Activated T-helper 9 cell treated with anti-CD3 and anti-CD28 coated beads, Interleukin-2, amount 50 U/mL, for 16 hours (primary cell): ENCODE measurements around the gene SRSF7.
"Not testable (repeated sequence)": the region's sequence is repeated elsewhere in the genome, so short reads cannot be mapped to it uniquely, and the experiment has no call there.

ENCODE experiments used
- DNase-seq: peaks from one replicate; pipeline ENCODE4 v3.0.0-alpha.2; 2020; ENCODE audit warnings: low read depth

The SRSF7 gene

DNA sequence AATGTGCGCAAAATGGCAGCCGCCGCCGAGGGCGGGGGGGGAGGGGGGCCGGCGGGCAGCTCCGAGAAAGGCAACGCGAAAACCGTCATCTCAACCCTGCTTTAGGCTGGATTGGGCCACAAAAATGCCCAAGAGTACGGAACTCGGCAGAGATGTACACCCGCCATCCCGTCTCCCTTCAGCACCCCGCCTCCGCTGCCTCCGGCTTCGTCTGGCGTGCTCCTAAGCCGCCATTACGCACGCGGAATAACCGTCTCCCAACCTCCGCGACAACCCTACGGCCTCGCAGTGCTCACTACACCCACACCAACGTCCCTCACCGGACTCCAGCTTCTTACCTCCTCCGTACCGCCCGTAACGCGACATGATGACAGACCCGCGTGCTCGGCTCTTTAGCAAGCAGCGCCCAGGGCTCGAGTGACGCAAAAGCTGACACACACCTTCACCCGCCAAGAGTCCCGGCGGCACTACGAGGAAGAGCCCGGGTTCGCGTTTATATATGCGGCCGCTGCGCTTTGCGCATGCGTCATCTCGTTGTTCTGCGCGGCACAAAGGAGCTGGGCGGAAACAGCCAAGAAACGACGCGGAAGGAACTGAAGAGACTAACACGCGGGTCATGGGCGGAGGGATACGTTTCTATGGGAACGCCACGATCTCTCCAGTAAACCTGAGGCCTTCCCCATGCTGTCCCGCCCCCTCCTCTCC lies at the start of gene SRSF7:
Gene SRSF7 (minus strand): TSS at position 471 of the 705 bp plus-strand sequence. CDS start 105 bp downstream, at position 366.
- peak; percentile 96 for DNase-seq

DNA sequence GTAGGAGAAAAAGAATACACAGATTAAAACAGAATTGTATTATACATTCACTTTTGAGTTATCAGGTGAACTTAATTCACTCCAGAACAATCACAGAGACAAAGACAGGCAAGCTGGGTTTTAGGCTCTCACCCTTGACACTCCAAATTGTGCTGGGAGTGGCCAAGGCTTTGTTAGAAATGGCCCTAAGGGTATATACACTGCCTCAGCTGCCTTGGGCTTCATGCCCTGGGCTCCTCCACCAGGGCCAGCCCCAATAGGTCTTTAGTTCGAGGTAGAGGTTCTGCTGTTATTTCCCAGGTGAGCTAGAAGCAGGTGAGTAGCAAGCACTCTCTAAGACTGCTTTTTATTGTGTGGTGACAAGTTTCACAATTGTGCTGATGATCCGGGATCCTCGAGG lies 46.8 kb upstream of the SRSF7 start:
- no peak for DNase-seq

DNA sequence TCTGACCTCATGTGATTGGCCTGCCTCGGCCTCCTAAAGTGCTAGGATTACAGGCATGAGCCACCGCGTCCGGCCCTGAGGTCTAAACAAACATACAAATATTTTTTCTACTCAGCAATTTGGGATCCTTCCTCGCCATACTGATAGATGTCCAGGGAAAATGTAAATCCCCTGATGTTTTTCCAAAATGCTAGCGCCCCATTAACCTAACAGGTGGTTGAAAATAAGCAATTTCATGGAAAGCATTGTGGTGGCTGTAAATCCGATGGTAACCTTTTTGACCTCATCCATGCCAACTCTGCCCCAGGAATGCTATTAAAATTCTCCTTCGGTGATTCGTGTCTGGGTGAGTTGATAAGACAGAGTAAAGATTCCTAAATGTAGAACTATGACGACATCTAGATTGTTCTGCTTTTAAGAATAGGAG lies 46.1 kb upstream of the SRSF7 start:
- DNase-seq: no peak

DNA sequence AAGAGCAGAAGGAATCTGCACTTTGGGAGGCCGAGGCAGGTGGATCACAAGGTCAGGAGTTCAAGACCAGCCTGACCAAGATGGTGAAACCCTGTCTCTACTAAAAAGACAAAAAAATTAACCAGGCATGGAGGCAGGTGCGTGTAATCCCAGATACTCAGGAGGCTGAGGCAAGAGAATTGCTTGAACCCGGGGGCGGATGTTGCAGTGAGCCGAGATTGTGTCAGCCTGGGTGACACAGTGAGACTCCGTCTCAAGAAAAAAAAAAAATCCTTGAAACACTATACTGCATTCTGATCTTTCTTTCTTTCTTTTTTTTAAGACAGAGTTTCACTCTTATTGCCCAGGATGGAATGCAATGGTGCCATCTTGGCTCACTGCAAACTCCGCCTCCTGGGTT lies 43.9 kb upstream of the SRSF7 start:
- DNase-seq: not testable (repeated sequence)

DNA sequence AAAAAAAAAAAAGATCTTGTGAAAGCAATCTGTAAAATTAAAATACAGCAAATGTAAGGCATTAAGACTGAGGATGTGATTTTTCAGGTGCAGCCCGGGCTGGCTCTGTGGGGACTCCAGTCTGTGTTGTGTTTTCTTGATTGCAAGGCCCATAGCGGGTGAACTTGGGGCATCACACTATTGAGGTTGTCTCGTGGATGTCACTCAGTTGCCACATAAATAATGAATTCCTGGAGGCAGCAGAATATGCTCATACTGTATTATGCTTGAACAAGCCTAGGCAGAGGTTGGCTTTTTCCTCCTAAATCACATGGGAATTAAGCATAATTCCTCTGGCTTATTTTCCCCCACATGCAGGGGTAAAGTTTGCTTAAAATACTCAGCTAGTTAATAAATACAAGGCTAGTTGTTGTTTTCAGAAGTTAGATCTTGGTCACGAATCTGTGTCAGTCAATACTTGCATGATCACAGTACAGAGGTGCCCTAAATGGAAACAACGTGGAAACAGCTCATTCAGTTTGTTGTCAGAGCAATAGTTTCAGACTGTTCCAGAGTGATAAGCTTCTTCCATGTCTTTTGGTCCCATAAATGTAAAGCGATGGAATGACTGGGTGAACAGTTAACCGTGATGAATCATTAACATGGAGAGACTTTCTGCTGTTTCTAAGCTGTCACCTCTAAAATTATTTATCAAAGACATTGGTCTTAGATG lies 43.2 kb upstream of the SRSF7 start:
- no peak for DNase-seq

DNA sequence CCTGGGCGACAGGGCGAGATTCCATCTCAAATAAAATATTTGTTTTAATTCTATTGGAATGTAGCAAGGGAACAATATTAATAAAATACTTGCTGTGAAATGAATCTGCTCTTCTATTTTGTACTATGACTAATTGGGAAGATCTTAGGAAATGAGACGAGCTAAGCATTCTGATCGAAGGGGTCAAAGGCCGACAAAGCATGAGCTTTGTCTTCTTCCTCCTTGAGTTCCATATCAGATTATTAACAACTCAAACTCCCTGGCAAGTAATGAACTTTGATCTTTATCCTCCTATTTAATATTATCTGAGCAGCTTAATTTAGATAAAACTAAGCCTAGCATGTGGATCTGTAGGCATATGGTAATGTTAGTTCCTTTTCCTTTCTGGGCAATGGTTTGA lies 42.4 kb upstream of the SRSF7 start:
- no peak for DNase-seq

DNA sequence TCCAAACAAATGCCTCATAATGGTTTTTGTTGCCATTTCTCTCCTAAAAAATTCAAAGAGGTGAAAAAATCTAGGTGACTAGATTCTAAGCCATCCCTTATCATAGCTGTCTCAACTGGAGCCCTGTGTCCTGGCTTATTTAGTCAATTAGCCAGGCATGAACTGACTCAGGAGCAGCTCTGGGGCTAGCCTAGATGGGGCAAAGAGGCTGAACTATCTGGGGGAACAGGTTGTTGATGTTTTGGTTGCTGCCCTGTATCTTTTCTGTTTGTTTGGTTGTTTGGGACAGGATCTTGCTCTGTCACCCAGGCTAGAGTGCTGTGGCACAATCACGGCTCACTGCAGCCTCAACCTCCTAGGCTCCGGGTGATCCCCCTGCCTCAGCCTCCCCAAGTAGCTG lies 41.6 kb upstream of the SRSF7 start:
- no peak for DNase-seq

DNA sequence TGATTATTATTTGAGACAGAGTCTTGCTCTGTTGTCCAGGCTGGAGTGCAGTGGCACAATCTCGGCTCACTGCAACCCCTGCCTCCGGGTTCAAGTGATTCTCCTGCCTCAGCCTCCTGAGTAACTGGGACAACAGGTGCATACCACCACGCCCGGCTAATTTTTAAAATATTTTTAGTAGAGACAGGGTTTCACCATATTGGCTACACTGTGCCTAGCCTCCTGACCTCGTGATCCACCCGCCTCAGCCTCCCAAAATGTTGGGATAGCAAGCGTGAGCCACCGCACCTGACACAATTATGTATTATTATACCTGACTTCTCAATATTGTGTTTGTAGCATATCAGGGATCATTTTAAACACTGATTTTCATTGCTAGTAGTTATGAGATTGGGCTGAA lies 41.2 kb upstream of the SRSF7 start:
- not testable (repeated sequence) for DNase-seq

DNA sequence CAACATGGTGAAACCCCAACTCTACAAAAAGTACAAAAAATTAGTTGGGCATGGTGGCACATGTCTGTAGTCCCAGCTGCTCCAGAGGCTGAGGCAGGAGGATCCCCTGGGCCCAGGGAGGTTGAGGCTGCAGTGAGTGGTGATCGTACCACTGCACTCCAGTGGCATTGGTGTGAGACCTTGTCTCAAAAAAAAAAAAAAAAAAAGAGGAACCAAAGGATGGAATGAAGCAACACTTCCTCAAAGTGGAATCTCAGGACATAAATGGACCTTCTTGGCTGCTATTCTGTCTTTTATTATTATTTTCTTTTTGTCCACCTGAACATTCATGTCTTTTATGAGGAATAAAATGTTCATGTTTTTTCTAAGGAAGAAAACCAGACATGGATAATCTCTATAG lies 40.6 kb upstream of the SRSF7 start:
- no peak for DNase-seq

DNA sequence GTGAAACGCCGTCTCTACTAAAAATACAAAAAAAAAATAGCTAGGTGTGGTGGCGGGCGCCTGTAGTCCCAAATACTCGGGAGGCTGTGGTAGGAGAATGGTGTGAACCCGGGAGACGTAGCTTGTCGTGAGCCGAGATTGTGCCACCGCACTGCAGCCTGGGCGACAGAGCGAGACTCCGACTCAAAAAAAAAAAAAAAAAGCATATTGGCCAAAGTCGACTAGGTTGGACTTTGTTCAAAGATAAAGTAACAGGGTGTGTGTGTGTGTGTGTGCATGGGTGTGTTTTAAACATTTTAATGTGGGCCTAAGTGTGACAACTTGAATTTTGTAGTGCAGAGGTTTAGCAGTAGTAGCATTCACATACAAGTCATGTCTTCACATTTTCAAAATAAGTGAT lies 38.5 kb upstream of the SRSF7 start:
- DNase-seq: no peak

DNA sequence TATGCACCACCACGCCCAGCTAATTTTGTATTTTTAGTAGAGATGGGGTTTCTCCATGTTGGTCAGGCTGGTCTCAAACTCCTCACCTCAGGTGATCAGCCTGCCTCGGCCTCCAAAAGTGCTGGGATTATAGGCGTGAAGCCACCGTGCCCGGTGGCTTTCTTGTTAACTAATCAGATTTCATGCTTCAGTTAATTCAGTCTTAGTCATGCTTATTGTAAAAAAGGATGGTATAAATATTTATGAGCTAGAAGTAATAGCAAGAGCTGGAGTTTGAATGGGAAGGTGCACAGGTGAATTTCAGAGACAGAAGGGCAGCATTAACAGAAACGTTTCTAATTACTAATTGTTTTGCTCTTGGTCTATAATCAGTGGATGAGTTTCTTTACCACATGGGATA lies 37.1 kb upstream of the SRSF7 start:
- no peak for DNase-seq

DNA sequence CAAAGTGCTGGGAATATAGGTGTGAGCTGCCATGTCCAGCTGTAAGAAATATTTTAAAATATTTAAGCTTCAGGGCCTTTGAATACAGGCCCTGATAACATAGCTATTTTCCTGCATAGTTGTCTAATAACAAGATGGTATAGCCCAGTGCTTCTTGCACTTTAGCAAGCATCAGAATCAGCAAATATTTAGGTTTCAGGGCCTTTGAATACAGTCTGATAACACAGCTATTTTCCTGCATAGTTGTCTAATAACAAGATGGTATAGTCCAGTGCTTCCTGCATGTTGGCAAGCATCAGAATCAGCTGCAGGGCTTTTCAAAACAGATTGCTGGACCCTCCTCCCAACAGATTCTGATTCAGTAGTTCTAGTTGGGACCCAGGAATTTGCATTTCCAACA lies 32.4 kb upstream of the SRSF7 start:
- DNase-seq: no peak

DNA sequence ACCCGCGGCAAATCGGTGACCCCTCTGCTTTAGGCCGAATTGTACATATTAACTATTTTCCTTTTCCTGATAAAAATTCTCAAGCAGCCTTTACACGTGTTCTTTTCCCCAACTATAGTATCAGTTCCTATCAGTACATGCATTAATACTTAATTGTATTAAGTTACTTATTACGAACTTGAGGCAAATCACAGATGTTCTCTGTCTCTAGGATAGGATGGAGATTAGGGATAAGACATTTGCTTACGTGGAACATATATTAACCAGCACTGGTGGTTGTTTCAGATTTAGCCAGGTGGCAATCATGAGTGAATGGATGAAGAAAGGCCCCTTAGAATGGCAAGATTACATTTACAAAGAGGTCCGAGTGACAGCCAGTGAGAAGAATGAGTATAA lies 27.5 kb upstream of the SRSF7 start:
- no peak for DNase-seq

DNA sequence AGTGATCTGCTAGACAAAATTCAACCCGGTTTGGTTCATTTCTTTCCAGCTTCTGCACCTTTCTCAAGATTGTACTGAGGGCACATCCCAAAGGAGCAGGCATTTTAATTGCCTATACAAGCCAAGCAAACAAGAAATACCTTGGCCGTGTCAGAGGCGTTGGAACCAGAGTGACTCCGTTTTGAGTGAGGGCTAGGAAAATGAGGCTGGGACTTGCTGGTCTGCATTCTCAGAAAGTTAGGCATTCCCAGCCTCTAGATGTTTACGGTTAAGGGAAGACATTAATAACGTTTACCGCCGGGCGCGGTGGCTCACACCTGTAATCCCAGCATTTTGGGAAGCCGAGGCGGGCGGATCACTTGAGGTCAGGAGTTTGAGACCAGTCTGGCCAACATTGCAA lies 25.4 kb upstream of the SRSF7 start:
- DNase-seq: no peak

DNA sequence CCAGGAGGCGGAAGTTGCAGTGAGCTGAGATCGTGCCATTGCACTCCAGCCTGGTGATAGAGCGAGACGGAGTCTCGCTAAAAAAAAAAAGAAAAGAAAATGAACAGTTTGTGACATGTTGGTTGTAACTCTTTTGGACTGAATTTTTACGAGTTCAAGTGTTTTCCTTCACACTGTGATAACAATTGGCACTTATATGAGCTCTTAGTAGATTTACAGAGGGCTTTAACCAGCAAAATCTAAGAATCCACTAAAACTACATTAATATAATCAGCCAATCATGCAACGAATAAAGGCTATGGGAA lies 24.7 kb upstream of the SRSF7 start:
- DNase-seq: no peak

DNA sequence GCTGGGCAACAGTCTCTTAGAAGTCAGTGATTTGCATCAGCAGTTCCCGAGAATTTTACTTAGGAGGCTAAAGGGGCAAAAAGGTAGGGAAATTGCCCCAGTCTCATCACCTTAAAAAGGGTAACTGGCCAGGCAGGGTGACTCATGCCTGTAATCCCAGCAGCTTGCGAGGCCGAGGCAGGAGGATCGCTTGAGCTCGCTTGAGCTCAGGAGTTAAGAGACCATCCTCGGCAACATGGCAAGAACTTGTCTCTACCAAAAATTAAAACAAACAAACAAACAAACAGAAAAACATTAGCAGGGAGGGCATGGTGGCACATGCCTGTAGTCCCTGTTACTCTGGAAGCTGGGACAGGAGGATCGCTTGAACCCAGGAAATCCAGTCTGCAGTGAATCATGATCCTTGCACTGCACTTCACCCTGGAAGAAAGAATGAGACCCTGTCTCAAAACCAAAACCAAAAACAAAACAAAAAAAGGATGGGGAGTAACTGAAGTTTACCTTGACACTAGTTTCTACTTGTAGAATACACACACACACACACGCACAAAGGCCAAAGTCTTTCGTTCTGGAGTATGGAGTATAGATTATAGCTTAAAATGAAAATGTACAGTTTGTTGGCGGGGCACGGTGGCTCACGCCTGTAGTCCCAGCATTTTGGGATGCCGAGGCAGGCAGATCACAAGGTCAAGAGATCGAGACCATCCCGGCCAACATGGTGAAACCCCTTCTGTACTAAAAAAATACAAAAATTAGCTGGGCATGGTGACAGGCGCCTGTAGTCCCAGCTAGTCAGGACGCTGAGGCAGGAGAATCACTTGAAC lies 24.1 kb upstream of the SRSF7 start:
- DNase-seq: no peak

DNA sequence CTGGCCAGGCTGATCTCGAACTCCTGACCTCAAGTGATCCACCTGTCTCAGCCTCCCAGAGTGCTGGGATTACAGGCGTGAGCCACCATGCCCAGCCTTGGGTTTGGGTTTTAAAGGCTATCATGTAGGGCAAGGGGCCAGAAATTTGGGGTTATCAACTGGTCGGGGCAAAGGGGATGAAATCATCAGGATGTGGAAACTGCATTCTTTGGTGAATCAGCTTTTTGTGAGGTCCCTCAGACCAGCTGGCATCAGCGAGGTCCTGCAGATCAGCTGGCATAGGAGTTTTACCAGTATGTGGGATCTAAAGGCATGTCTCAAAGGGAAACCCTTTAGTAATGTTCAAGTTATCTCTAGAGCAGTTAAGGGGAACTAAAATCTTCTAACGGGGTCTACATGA lies 20.5 kb upstream of the SRSF7 start:
- no peak for DNase-seq

DNA sequence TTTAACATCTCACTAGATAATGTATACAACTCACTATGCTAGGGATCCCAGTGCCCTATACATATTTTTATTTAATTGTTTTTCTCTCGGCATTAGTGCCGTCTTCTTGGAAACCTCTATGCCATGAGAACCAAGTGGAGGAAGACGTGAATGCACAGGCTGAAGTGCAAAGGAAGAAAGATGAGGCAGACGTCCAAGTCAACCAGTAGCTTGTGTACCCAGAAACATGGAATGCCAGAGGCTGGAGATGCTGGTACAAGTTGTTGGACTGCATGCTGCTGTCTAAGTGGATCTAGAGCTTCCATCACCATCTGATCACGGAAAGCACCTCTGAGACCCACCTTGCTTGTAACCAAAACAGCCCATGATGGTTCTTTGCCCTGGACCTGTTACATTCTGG lies 14.4 kb upstream of the SRSF7 start:
- DNase-seq: no peak

DNA sequence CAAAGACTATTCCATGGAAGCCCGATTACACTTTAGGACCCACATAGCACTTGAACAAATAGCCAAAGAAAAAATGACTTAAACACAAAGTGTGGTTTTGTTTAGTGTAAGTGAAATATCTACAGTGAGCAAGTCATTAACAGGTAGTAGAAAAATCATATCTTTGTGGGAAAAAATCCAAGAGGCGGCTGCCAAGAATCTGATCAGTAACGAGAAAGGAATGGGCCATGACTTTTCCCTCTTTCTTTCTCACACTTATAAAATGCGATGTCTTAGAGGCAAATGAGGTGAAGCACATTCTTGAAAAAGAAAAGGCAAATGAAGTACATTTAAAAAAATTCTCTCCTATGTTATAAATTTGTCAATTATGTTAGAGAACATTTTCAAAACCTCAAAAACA lies 14.0 kb upstream of the SRSF7 start:
- DNase-seq: no peak

DNA sequence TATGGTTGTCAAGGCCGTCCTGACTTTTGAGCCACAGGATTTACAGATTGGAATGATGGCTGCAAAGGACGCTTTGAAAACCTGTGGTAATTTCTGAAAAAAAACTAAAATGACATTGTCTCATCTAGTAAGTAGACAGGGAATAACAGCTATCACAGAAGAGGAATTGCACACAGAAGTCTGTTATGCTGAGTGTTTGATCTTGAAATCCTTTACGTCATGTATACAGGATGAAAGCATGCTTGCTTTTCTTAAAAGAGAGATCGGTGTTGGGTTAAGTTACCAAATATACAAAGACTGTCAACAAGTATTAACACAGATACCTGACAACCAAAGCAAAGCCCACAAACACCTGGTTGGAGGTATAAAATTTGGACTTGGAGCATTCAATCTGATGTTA lies 12.6 kb upstream of the SRSF7 start:
- DNase-seq: no peak

DNA sequence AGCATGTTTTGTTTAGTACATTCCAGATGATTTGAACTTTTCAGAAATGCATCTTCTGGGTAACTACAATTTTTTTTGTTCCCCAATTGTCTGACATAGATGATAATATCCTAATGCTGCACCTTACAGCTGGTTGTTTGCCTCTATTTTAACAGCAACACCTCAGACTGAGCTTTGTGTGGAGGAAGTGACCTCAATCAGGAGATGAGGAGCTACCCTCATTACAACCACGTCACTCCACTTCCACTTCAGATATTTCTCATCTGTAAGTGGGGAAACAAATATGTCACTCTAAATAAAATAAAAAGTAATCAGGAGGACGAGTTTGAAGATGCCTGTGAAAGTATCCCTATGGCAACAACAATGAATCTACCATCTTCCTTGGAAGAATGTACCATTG lies 12.1 kb upstream of the SRSF7 start:
- DNase-seq: no peak

DNA sequence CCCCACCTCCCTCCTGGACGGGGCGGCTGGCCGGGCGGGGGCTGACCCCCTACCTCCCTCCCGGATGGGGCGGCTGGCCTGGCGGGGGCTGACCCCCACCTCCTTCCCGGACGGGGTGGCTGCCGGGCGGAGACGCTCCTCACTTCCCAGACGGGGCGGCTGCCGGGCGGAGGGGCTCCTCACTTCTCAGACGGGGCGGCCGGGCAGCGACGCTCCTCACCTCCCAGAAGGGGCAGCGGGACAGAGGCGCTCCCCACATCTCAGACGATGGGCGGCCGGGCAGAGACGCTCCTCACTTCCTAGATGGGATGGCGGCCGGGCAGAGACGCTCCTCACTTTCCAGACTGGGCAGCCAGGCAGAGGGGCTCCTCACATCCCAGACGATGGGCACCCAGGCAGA lies 4.7 kb upstream of the SRSF7 start:
- not testable (repeated sequence) for DNase-seq

DNA sequence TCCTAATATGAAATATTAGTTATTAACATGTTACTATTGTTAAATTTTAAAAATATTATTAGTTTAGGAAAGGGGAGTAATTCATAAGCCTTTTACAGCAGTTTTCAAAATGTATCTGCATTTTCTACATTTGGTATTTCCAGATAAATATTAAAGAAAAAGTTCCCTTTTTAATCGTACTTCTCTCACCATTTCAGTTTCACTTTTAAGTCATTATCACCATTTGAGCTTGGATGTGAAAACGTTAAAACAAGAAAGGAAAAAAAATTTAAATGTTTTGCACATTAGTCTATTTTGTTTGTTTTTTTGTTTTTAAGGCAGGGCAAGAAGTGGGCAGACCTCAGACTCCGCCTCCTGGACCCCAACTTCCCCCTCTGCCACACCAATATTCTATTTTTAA lies 3.3 kb upstream of the SRSF7 start:
- no peak for DNase-seq
